ENCODE data around the gene FAM20A.

The FAM20A gene

DNA sequence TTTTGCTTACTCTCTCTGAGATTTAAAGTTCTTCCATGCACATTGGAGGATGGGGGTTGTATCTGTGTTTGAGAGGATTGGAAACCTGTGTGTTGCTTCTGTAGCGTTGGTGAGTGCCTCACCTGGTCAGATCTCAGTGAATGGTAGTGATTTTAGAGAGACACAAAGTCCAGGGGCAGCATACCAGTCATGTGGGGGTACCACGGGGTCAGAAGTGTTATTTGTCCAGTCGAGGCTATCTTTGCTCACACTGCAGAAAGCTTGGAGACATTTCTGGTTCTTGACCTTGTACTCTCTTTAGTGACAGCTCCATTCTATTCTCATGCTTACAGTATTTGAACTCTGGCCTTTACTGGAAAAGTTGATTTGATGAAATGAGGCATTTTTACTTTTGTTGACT is 65.2 kb downstream of the FAM20A start:
- WGBS (ENCODE audit: insufficient coverage), result 90% methylated on average over 3 of the region's 3 CpGs
- no peak for DNase-seq
- ChIA-PET CTCF (interaction anchor here (0.6 kb wide), 1 partner anchor 233 kb away, joined by 3 read pairs; no protein-coding TSS in a partner anchor), POLR2A (no interaction called here)
- Histone ChIP-seq H3K27me3 (replicated peaks in 2 of 5; ENCODE audit: control insufficient read depth in 4 of 5, insufficient read depth in 5 of 5, low read length in 4 of 5) (no peaks in the 10 kb centered on the region), H3K27ac (ENCODE audit: insufficient read depth in 1 of 2, low read depth in 1 of 2, low read length in 2 of 2, poor library complexity in 1 of 2, severe bottlenecking in 2 of 2) (no peak overlapping the region), H3K4me3 (ENCODE audit: control insufficient read depth in 1 of 7, extremely low read depth in 1 of 7, insufficient read depth in 4 of 7, low read depth in 2 of 7, low read length in 6 of 7) (no peak overlapping the region), H3K4me1 (ENCODE audit: control extremely low read depth in 1 of 4, control insufficient read depth in 4 of 4, insufficient read depth in 4 of 4, low read length in 3 of 4) (no peaks in the 10 kb centered on the region), H3K9me3 (ENCODE audit: control extremely low read depth in 1 of 5, control insufficient read depth in 4 of 5, insufficient read depth in 2 of 5, low read depth in 1 of 5, low read length in 4 of 5) (no peaks in the 10 kb centered on the region), H3K36me3 (ENCODE audit: control insufficient read depth in 4 of 4, insufficient read depth in 4 of 4, low read length in 3 of 4) (peaks cover 11 to 58% (median 44%) of the 10 kb centered on the region in 4 experiments)

DNA sequence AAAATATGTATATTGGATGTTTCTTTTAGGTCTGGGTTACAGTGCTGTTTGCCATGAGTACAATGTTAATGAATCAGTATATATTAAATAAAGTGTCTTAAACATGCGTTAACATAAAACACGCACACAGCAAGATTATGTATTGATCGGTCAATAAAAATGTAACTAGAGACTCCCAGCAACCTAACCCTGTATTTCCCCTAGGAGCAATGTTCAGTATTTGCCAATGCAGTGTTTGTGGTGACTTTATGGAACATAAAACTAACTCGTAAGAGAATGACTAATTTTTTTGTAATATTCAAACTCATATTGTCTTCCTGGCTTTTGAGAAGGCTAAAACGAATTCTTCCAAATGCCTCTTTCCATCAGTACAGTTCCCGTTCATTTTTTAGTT is 66.5 kb downstream of the FAM20A start:
- H3K4me1 ChIP-seq (ENCODE audit: control extremely low read depth in 1 of 4, control insufficient read depth in 4 of 4, insufficient read depth in 4 of 4, low read length in 3 of 4), result no peaks in the 10 kb centered on the region
- ChIA-PET POLR2A (no interaction called here), CTCF (interaction anchor here (1.2 to 1.5 kb wide), 3 partner anchors 12 to 226 kb away, joined by 3 to 5 read pairs (median 4); no protein-coding TSS in a partner anchor)
- WGBS (ENCODE audit: insufficient coverage), result 86% methylated on average over 2 of the region's 6 CpGs
- H3K4me3 ChIP-seq (ENCODE audit: control insufficient read depth in 1 of 7, extremely low read depth in 1 of 7, insufficient read depth in 4 of 7, low read depth in 2 of 7, low read length in 6 of 7), result no peak overlapping the region
- DNase-seq, result no peak
- peaks cover 7 to 70% (median 51%) of the 10 kb centered on the region in 4 experiments for H3K36me3 ChIP-seq (ENCODE audit: control insufficient read depth in 4 of 4, insufficient read depth in 4 of 4, low read length in 3 of 4)
- no peaks in the 10 kb centered on the region for H3K9me3 ChIP-seq (ENCODE audit: control extremely low read depth in 1 of 5, control insufficient read depth in 4 of 5, insufficient read depth in 2 of 5, low read depth in 1 of 5, low read length in 4 of 5)
- no peak overlapping the region for H3K27ac ChIP-seq (ENCODE audit: insufficient read depth in 1 of 2, low read depth in 1 of 2, low read length in 2 of 2, poor library complexity in 1 of 2, severe bottlenecking in 2 of 2)
- no peaks in the 10 kb centered on the region for H3K27me3 ChIP-seq (replicated peaks in 2 of 5; ENCODE audit: control insufficient read depth in 4 of 5, insufficient read depth in 5 of 5, low read length in 4 of 5)

DNA sequence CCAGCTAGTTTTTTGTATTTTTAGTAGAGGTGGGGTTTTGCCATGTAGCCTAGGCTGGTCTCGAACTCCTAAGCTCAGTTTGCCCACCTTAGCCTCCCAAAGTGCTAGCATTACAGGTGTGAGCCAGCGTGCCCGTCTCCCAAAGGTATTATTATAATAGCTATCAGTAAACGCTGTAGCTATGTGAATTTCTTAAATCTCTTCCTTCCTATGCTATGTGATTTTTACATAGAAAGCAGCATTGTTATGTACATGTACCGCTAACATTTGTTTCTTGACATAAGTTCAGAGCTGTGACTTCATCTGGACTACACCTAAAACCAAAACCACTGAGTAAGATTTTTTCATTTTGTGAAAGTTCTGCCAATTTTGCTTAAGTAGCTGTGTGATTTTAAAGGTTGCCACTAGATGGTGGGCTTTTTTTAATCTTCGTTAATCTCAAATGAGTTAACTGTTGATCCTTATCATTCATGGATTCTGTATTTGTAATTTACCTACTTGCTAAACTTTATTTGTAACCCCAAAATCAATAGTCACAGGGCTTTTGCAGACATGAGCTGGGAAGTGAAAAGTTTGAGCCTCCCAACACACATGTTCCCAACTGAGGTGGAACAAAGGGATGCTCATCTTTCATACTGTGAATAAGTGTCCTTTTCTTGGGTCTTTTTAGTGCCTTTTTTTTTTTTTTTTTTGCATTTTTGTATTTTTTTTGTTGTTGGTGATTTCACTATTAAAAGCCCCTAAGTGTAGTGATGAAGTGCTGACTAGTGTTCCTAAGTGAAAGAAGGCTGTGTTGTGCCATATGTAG is 67.1 kb downstream of the FAM20A start:
- whole genome bisulfite sequencing (ENCODE audit: insufficient coverage), result 100% methylated on average over 1 of the region's 6 CpGs
- DNase-seq, result peak; percentile 41 to 58 (median 56)

DNA sequence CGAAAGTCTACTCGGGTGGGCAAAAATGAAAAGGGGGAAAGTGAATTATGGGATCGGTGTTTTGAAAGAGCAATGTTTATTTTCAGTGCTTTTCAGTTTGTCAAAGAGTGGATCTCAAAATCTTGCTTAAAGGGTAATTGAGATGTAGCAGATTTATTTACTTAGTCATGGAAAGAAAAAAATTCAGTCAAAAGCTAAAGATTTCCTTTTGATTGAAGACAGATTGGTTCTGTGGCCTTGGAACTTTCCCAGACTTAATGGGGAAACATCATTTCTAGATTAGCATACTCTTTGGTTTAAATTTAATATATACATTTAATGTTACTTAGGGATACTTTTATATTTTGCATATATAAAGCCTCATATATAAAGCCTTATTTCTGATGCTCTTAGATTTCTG is 68.3 kb downstream of the FAM20A start:
- peaks cover 19 to 81% (median 62%) of the 10 kb centered on the region in 4 experiments for H3K36me3 ChIP-seq (ENCODE audit: control insufficient read depth in 4 of 4, insufficient read depth in 4 of 4, low read length in 3 of 4)
- H3K27me3 ChIP-seq (replicated peaks in 2 of 5; ENCODE audit: control insufficient read depth in 4 of 5, insufficient read depth in 5 of 5, low read length in 4 of 5), result no peaks in the 10 kb centered on the region
- H3K9me3 ChIP-seq (ENCODE audit: control extremely low read depth in 1 of 5, control insufficient read depth in 4 of 5, insufficient read depth in 2 of 5, low read depth in 1 of 5, low read length in 4 of 5), result no peaks in the 10 kb centered on the region
- H3K4me1 ChIP-seq (ENCODE audit: control extremely low read depth in 1 of 4, control insufficient read depth in 4 of 4, insufficient read depth in 4 of 4, low read length in 3 of 4), result no peaks in the 10 kb centered on the region
- CTCF ChIA-PET, result interaction anchor here (1.1 to 1.6 kb wide), 2 partner anchors 714 to 717 kb away, joined by 3 to 5 read pairs; no protein-coding TSS in a partner anchor
- H3K4me3 ChIP-seq (ENCODE audit: control insufficient read depth in 1 of 7, extremely low read depth in 1 of 7, insufficient read depth in 4 of 7, low read depth in 2 of 7, low read length in 6 of 7), result no peak overlapping the region
- DNase-seq, result no peak
- WGBS (ENCODE audit: insufficient coverage), result 100% methylated on average over 2 of the region's 3 CpGs
- POLR2A ChIA-PET, result no interaction called here
- no peak overlapping the region for H3K27ac ChIP-seq (ENCODE audit: insufficient read depth in 1 of 2, low read depth in 1 of 2, low read length in 2 of 2, poor library complexity in 1 of 2, severe bottlenecking in 2 of 2)

More for the DNA sequence above, 67.1 kb downstream of the FAM20A start:
- H3K27me3 ChIP-seq (replicated peaks in 2 of 5; ENCODE audit: control insufficient read depth in 4 of 5, insufficient read depth in 5 of 5, low read length in 4 of 5), result no peaks in the 10 kb centered on the region
- H3K27ac ChIP-seq (ENCODE audit: insufficient read depth in 1 of 2, low read depth in 1 of 2, low read length in 2 of 2, poor library complexity in 1 of 2, severe bottlenecking in 2 of 2), result no peak overlapping the region
- peaks cover 10 to 76% (median 55%) of the 10 kb centered on the region in 4 experiments for H3K36me3 ChIP-seq (ENCODE audit: control insufficient read depth in 4 of 4, insufficient read depth in 4 of 4, low read length in 3 of 4)
- no peak overlapping the region for H3K4me3 ChIP-seq (ENCODE audit: control insufficient read depth in 1 of 7, extremely low read depth in 1 of 7, insufficient read depth in 4 of 7, low read depth in 2 of 7, low read length in 6 of 7)
- ChIA-PET CTCF (interaction anchor here (0.7 to 1.6 kb wide), 7 partner anchors 13 to 716 kb away, joined by 3 to 5 read pairs (median 4); no protein-coding TSS in a partner anchor), POLR2A (no interaction called here)
- H3K4me1 ChIP-seq (ENCODE audit: control extremely low read depth in 1 of 4, control insufficient read depth in 4 of 4, insufficient read depth in 4 of 4, low read length in 3 of 4), result no peaks in the 10 kb centered on the region
- no peaks in the 10 kb centered on the region for H3K9me3 ChIP-seq (ENCODE audit: control extremely low read depth in 1 of 5, control insufficient read depth in 4 of 5, insufficient read depth in 2 of 5, low read depth in 1 of 5, low read length in 4 of 5)

DNA sequence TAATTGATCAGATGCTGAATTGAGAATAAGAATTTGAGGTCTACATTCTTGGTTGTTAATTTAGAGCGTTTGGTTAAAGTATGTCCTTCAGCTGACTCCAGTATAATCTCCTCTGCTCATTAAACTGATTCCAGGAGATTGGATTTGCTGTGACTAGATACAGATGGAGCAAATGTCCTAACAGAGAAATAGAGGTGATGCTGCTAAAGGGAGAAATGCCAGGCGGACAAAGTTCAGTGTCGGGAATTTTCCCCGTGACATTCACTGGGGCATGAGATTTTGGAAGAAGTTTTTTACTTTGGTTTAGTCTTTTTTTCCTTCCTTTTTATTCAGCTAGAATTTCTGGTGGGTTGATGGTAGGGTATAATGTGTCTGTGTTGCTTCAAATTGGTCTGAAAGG is 69.9 kb downstream of the FAM20A start:
- DNase-seq, result no peak
- WGBS (ENCODE audit: insufficient coverage), result 93% methylated on average over 3 of the region's 4 CpGs
- CTCF ChIA-PET, result interaction anchor here (0.5 kb wide), 1 partner anchor 366 kb away, joined by 3 read pairs; no protein-coding TSS in a partner anchor
- Histone ChIP-seq H3K36me3 (ENCODE audit: control insufficient read depth in 4 of 4, insufficient read depth in 4 of 4, low read length in 3 of 4) (peaks cover 30 to 85% (median 66%) of the 10 kb centered on the region in 4 experiments), H3K4me1 (ENCODE audit: control extremely low read depth in 1 of 4, control insufficient read depth in 4 of 4, insufficient read depth in 4 of 4, low read length in 3 of 4) (no peaks in the 10 kb centered on the region), H3K27me3 (replicated peaks in 2 of 5; ENCODE audit: control insufficient read depth in 4 of 5, insufficient read depth in 5 of 5, low read length in 4 of 5) (no peaks in the 10 kb centered on the region), H3K27ac (ENCODE audit: insufficient read depth in 1 of 2, low read depth in 1 of 2, low read length in 2 of 2, poor library complexity in 1 of 2, severe bottlenecking in 2 of 2) (no peak overlapping the region), H3K4me3 (ENCODE audit: control insufficient read depth in 1 of 7, extremely low read depth in 1 of 7, insufficient read depth in 4 of 7, low read depth in 2 of 7, low read length in 6 of 7) (no peak overlapping the region), H3K9me3 (ENCODE audit: control extremely low read depth in 1 of 5, control insufficient read depth in 4 of 5, insufficient read depth in 2 of 5, low read depth in 1 of 5, low read length in 4 of 5) (no peaks in the 10 kb centered on the region)
- POLR2A ChIA-PET, result no interaction called here

DNA sequence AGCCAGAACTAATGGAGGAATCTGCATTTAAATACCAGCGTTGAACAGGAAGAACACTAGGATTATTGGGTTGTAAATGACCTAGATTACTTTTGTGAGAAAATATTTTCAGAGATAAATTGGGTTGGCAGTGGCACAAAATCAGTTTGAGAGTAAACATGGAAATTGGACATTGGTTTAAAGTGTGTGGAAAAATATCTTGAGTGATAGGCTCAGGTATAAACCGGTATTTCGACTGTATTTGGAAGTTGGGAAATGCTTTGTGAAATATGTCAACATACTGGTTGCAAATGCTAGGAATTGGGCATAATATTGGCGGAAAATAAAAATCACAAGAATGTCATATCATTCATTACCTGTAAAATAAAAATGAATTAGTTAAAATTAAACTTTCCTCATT is 73.9 kb downstream of the FAM20A start:
- H3K36me3 ChIP-seq (ENCODE audit: control insufficient read depth in 4 of 4, insufficient read depth in 4 of 4, low read length in 3 of 4), result peaks cover 35 to 90% (median 73%) of the 10 kb centered on the region in 4 experiments
- no peak overlapping the region for H3K4me3 ChIP-seq (ENCODE audit: control insufficient read depth in 1 of 7, extremely low read depth in 1 of 7, insufficient read depth in 4 of 7, low read depth in 2 of 7, low read length in 6 of 7)
- no peaks in the 10 kb centered on the region for H3K27me3 ChIP-seq (replicated peaks in 2 of 5; ENCODE audit: control insufficient read depth in 4 of 5, insufficient read depth in 5 of 5, low read length in 4 of 5)
- WGBS (ENCODE audit: insufficient coverage), result 100% methylated on average over 1 of the region's 4 CpGs
- CTCF ChIA-PET, result no interaction called here
- H3K9me3 ChIP-seq (ENCODE audit: control extremely low read depth in 1 of 5, control insufficient read depth in 4 of 5, insufficient read depth in 2 of 5, low read depth in 1 of 5, low read length in 4 of 5), result no peaks in the 10 kb centered on the region
- no peak for DNase-seq
- POLR2A ChIA-PET, result no interaction called here
- no peak overlapping the region for H3K27ac ChIP-seq (ENCODE audit: insufficient read depth in 1 of 2, low read depth in 1 of 2, low read length in 2 of 2, poor library complexity in 1 of 2, severe bottlenecking in 2 of 2)
- H3K4me1 ChIP-seq (ENCODE audit: control extremely low read depth in 1 of 4, control insufficient read depth in 4 of 4, insufficient read depth in 4 of 4, low read length in 3 of 4), result no peaks in the 10 kb centered on the region

DNA sequence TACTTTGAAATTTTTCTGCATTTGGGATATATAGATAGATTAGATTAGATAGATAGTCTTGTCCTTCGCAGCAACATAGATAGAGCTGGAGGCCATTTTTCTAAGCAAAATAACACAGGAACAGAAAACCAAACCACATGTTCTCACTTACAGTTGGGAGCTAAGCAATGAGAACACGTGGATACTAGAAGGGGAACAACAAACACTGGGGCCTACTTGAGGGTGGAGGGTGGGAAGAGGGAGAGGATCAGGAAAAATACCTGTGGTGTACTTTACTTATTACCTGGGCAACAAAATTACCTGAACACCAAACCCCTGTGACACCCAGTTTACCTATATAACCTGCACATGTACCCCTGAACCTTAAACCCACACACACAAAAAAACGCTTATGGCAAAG is 74.6 kb downstream of the FAM20A start:
- CTCF ChIA-PET, result no interaction called here
- POLR2A ChIA-PET, result interaction anchor here (0.6 kb wide), 1 partner anchor 698 kb away, joined by 6 read pairs; no protein-coding TSS in a partner anchor
- no CpG with 5 or more reads among the region's 3 CpGs for WGBS (ENCODE audit: insufficient coverage)
- H3K4me3 ChIP-seq (ENCODE audit: control insufficient read depth in 1 of 7, extremely low read depth in 1 of 7, insufficient read depth in 4 of 7, low read depth in 2 of 7, low read length in 6 of 7), result no peak overlapping the region
- no peaks in the 10 kb centered on the region for H3K9me3 ChIP-seq (ENCODE audit: control extremely low read depth in 1 of 5, control insufficient read depth in 4 of 5, insufficient read depth in 2 of 5, low read depth in 1 of 5, low read length in 4 of 5)
- no peak overlapping the region for H3K27ac ChIP-seq (ENCODE audit: insufficient read depth in 1 of 2, low read depth in 1 of 2, low read length in 2 of 2, poor library complexity in 1 of 2, severe bottlenecking in 2 of 2)
- DNase-seq, result no peak
- H3K27me3 ChIP-seq (replicated peaks in 2 of 5; ENCODE audit: control insufficient read depth in 4 of 5, insufficient read depth in 5 of 5, low read length in 4 of 5), result no peaks in the 10 kb centered on the region
- H3K4me1 ChIP-seq (ENCODE audit: control extremely low read depth in 1 of 4, control insufficient read depth in 4 of 4, insufficient read depth in 4 of 4, low read length in 3 of 4), result no peaks in the 10 kb centered on the region
- H3K36me3 ChIP-seq (ENCODE audit: control insufficient read depth in 4 of 4, insufficient read depth in 4 of 4, low read length in 3 of 4), result peaks cover 35 to 90% (median 71%) of the 10 kb centered on the region in 4 experiments

All from common myeloid progenitor, CD34-positive (primary cell).